Measurements from ENCODE around the gene PFN1.

DNA sequence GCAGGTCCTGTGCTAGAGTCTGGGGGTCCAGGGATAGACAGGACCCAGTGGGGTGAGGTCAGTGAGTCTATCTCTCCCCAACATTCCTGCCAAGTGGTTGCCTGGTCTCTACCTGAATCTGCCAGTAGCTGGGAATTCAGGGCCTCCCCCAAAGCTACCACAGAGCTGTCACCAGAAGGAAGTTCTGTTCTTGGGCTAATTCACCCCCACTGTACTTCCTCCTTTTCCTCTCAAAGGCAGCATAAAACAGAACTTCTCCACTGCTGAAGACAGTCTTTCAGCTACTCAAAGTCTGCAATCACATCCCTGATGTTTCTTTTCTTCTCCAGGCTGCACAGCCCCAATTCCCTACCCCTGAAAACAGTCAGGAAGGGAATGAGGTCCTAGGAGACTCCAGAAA is 30.4 kb upstream of the PFN1 start:
- TF ChIP-seq, protein P1, sequence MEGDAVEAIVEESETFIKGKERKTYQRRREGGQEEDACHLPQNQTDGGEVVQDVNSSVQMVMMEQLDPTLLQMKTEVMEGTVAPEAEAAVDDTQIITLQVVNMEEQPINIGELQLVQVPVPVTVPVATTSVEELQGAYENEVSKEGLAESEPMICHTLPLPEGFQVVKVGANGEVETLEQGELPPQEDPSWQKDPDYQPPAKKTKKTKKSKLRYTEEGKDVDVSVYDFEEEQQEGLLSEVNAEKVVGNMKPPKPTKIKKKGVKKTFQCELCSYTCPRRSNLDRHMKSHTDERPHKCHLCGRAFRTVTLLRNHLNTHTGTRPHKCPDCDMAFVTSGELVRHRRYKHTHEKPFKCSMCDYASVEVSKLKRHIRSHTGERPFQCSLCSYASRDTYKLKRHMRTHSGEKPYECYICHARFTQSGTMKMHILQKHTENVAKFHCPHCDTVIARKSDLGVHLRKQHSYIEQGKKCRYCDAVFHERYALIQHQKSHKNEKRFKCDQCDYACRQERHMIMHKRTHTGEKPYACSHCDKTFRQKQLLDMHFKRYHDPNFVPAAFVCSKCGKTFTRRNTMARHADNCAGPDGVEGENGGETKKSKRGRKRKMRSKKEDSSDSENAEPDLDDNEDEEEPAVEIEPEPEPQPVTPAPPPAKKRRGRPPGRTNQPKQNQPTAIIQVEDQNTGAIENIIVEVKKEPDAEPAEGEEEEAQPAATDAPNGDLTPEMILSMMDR (IDR thresholded peaks at IDR 0.05; ENCODE audit: low read depth, low read length, poor library complexity, severe bottlenecking) = no peak
- no peak for TF ChIP-seq EZH2phosphoT487 (IDR thresholded peaks at IDR 0.05; ENCODE audit: borderline replicate concordance, low read length)

Data from DOHH2 (cell line).